GM12872 (cell line): ENCODE results near the gene STIM1.

ENCODE experiments used
- TF ChIP-seq, protein P1 (sequence below): IDR thresholded peaks from 3 replicates; pipeline ENCODE4 v1.5.1; 2011; ENCODE audit warnings: low read depth, mild to moderate bottlenecking, low read length, moderate library complexity; ENCODE audit not compliant: insufficient read depth

STIM1 gene

DNA sequence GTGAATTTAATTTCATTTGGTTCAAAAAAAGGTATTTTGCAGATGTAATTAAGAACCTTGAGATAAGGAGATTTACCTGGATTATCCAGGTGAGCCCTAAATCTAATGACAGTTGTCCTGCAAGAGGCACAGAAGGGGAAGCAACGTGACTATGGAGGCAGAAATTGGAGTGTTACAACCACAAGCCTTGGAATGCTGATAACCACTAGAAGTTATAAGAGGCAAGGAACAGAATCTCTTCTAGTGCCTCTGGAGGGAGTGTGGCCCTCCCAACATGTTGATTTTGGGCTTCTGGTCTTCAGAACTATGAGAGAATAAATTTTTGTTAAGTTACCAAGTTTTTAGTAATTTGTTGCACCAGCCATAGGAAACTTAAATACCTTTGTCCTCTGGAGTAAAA lies 271.9 kb downstream of the STIM1 start:
- TF ChIP-seq, protein P1, sequence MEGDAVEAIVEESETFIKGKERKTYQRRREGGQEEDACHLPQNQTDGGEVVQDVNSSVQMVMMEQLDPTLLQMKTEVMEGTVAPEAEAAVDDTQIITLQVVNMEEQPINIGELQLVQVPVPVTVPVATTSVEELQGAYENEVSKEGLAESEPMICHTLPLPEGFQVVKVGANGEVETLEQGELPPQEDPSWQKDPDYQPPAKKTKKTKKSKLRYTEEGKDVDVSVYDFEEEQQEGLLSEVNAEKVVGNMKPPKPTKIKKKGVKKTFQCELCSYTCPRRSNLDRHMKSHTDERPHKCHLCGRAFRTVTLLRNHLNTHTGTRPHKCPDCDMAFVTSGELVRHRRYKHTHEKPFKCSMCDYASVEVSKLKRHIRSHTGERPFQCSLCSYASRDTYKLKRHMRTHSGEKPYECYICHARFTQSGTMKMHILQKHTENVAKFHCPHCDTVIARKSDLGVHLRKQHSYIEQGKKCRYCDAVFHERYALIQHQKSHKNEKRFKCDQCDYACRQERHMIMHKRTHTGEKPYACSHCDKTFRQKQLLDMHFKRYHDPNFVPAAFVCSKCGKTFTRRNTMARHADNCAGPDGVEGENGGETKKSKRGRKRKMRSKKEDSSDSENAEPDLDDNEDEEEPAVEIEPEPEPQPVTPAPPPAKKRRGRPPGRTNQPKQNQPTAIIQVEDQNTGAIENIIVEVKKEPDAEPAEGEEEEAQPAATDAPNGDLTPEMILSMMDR, result no peak

DNA sequence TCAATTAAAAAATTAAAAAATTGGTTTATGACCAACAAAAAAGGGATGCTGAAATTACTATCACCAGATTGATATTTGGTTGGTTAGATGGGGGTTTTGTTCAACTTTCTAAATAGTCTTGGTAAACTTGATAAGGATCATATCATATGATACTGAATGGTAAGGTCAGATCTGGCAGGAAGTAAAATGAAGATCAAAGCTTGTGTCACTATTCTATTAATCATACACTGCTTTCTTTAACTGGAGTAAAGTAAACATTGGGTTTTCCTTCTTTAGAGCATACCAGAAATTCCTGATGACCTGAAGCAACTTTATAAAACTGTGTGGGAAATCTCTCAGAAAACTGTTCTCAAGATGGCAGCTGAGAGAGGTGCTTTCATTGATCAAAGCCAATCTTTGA lies 279.3 kb downstream of the STIM1 start:
- TF ChIP-seq, protein P1, result no peak

DNA sequence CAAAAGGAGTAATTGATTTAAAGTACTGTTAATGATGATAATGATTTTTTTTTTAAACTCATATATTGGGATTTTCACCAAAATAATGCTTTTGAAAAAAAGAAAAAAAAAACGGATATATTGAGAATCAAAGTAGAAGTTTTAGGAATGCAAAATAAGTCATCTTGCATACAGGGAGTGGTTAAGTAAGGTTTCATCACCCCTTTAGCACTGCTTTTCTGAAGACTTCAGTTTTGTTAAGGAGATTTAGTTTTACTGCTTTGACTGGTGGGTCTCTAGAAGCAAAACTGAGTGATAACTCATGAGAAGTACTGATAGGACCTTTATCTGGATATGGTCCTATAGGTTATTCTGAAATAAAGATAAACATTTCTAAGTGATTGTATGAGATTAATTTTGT lies 283.0 kb downstream of the STIM1 start:
- TF ChIP-seq, protein P1, result no peak

DNA sequence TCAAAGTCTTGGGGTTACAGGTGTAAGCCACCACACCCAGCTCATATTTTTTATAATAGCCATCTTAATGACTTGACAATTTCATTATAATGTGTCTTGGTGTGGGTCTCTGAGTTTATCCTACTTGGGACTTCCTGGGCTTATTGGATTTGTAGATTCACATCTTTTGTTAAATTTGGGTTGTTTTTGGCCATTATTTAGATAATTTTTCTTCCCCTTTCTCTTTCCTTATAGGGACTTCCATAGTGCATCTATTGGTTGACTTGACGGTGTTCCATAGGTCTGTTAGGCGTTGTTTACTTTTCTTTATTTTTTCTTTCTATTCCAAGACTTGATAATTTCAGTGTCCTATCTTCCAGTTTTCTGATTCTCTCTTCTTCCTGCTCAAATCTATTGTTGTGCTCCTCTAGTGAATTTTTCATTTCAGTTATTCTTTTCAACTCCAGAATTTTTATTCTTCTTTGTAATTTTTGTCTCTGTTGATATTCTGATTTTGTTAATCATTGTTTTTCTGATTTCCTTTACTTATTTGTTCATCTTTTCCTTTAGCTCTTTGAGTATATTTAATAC lies 284.7 kb downstream of the STIM1 start:
- TF ChIP-seq, protein P1, result no peak
